Endometrium (tissue), 2 donors: Measurements from ENCODE around the gene LILRB4.
"Not testable (repeated sequence)": the region's sequence is repeated elsewhere in the genome, so short reads cannot be mapped to it uniquely, and the experiment has no call there.

Experiments
- FAIRE-seq: peaks from 2 replicates; lab custom pipeline; 2012; peaks lifted over from hg19 to GRCh38; lab: Jason Lieb, UNC
- donor health status: control.
- donor health status: control.

LILRB4 gene

DNA sequence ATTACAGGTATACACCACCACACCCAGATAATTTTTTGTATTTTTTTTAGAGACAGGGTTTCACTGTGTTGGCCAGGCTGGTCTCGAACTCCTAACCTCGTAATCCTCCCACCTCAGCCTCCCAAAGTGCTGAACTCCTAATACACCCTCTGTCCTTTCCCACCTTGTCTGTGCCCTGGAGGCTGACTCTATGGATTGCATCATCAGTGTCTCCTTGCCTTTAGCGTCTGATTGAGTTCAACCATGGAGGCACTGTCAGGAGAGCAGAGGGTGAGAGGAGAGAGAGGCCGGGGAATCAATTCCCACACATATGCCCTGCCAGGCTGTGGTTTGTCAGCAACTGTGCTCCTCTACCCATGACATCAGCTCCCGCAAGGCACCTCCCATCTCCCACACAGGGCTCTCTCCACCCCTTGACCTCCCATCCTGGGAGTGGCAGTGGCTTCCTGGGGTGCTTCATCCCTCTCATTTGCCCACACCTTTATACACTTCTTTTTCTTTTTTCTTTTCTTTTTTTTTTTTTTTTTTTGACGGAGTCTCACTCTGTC, 12.6 kb upstream of the LILRB4 start:
- FAIRE-seq, result no peak

DNA sequence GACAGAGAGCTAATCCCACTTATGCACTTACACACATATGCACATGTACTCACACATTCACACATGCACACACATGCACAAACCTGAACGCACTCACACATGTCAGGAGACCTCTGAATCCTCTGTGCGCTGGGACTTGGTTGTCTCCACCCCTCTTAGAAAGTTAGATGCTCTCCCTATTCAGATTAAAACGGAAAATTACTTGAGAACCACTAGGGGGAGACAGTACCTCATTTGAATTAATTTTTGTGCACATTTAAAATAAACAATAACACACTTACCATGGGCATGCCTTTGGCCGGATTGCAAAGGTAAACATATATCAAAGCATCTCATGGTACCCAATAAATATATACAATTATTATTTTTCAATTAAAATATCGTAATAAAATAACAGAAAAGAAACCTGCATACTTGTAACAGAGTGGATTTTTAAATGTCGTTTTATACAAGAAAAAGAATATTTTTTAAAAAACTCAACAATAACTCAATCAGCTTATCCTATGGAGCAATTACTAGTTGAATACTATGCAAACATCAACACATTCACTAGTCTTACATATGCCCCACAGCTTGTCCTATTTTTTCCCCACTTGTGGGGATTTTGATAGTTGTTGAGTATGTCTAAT, 9.5 kb upstream of the LILRB4 start:
- FAIRE-seq, result peak; percentile 80

DNA sequence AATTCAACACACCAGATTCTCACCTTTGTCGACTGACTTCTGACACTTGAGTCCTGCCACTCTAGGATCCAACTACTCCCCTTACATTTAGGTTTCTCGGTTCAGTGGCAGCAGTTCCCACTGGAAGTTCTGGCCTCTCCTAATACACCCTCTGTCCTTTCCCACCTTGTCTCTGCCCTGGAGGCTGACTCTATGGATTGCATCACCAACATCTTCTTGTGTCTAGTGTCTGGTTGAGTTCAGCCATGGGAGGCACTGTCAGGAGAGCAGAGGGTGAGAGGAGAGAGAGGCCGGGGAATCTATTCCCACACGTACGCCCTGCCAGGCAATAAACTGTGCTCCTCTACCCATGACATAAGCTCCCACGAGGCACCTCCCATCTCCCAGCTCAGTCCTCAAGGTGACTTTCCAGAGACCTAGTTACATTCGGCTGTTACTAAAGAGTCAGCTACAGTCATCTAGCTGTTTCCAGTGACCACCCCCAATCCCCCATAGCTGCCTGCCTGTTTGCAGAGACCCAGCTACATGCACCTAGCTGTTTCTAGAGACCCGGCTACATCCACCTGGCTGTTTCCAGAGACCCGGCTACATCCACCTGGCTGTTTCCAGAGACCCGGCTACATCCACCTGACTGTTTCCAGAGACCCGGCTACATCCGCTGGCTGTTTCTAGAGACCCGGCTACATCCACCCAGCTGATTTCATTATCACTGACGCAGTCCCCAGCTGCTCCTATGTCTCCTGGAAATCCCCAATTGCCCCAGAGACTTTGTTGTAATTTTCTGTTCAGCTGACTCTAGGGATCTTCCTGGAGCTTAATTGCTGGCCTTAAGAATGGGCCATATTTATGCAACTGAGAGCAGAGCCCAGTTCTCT, 8.1 kb upstream of the LILRB4 start:
- FAIRE-seq, result no peak

DNA sequence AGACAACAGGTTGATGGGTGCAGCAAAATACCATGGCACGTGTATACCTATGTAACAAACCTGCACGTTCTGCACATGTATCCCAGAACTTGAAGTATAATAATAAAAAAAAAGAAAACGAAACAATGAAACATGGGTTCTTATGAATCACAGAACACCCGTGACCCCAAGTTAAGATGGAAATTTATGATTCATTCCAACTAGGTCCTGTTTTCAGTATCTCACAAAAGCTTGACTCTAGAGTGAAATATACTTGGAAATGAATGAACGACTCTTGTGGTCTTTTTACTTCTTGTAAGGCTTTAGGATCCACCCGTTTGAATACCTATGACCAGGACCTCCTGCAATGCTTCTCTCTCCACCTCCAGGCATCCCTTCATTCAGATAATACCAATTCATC, 3.5 kb upstream of the LILRB4 start:
- FAIRE-seq, result no peak

DNA sequence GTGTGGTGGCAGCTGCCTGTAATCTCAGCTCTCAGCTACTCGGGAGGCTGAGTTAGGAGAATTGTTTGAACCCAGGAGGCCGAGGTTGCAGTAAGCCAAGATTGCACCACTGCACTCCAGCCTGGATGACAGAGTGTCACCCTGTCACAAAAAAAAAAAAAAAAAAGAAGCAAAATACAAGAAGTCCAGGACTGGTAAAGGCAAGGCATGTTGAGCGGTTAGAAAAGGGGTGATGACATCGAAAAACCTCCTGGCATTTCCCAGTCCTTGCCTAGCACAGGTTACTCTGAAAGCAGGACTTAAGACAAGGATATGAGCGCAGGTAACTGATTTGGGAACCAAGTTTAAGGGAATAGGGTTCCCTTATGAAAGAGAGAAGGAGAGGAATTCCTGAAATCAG, 2.5 kb upstream of the LILRB4 start:
- FAIRE-seq, result no peak

DNA sequence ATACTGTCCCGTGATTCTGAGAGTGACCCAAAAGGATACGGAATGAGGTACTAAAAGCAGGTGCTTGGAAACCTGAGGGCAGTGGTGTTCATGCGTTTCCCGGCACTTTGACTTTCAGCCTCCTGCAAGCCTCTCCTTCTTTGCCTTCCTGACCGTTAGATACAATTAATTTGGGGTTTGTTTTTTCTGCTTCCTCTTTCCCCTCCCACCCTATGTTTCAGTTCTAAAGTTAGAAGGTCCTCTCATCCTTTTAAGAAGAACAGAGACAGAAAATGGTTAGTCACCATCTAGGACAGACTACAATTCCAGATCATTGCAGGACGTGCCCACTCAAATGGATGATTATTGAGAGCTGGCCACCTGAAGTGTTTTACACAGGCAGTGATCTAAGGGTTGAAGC, 1.8 kb upstream of the LILRB4 start:
- no peak for FAIRE-seq

DNA sequence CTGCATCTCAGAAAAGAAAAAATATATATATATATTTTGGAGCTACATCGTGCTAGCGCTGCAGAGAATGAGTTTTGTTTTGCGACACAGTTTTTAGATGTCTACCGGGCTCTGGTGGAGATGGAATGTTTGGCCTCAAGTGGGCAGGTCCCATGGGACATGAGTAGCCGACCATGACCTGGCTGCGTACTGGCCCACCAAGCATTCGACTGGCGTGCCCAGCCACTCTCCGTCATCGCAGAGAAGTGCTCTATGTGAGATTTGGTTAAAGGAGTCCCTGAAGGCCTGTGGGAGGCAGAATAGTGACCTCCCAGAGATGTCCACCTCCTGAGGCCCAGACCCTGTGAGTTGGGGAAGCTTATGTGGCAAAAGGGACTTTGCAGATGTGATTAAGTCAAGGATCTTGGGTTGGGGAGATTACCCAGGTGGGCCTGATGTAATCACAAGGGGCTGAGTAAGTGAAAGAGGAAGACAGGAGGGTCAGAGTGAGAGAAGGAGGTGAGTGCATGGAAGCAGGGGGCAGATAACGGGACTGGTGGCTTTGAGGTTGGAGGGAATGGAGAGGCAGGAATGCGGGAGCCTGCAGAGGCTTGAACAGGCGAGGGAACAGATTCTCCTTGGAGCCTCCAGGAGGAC, 821 bp upstream of the LILRB4 start:
- FAIRE-seq, result no peak

DNA sequence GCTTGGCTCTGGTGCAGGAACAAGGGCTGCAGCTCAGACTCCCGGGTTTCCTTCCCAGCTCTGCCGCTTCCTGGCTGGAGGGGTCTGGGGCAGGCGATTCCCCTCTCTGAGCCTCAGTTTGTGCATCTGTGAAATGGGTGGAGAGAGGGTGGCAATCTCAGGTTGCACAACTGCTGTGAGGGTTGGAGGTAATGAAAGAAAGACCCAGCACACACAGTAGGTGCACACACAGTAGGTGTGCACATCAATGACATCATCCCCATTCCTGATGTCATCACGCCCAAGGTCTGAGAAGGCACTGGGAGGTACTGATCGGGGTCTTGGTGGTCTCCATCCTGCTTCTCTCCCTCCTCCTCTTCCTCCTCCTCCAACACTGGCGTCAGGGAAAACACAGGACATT, 2.7 kb downstream of the LILRB4 start:
- no peak for FAIRE-seq

DNA sequence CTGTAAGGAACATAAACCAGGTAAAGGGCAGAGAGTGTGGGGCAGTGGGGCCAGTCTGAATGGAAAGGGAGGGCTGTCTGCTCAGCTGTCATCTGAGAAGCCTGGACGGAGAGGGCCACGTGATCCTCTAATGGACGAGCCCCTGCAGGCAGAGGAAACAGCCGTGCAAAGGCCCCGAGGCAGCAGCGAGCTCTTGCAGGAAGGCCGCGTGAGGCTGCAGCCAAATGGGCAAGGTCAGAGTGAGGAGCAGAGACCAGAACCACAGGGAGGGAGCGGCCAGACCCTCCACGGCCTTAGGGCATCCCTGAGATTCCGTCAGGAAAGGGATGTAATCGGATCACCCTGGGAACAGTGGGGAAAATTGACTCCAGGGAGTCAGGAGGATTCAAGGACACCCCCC, 4.4 kb downstream of the LILRB4 start:
- FAIRE-seq, result no peak

DNA sequence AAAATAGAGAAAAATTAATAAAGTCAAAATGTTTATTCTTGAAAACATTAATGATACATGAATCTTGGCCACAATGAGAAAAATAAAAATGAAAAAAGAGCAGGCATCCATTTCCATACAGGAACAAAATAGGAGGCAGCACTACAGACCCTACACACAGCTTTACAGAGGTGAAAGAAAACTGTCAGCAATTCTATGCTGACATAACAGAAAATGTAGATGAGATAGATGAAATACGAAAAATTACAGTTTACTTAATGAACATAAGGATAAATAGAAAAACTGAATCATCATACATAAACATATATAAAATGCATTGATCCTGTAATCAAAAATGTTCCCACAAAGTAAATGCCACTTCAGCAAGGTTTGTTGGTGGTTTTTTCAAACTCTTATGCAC, 5.6 kb downstream of the LILRB4 start:
- FAIRE-seq, result no peak

DNA sequence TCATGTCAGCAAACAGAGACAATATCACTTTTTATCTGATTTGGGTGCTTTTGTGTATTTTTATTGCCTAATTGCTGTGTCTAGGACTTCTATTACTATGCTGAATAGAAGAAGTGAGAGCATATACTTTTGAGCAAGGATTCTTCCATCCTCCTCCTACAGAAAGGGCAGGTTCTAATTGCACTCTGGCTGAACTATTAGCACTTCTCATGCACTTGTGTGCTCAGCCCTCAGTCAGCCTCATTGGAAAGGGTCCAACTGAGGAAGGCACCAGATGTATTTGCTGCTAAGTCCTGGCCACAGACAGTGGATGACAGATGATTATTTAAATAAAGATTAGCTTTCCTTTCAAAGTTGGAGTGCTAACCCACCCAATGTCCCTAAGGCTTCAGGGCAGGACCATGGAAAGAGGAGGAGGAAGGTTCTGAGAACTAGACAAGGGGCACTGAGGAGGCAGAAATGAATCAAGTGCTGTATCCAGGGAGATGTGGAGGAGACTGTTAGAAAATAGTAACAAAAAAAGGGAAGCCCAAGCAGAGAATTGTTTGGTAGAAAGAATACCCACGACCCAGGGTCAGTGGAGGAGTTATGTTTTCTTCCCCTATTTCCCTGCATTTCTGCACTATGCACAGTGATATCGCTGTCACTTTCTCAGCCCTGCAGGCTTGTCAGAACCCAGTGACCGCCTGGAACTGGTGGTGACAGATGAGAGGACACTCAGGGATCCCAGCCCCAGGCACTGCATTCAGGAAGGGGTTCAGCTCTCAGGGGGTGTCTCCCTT, 8.0 kb downstream of the LILRB4 start:
- FAIRE-seq, result no peak

DNA sequence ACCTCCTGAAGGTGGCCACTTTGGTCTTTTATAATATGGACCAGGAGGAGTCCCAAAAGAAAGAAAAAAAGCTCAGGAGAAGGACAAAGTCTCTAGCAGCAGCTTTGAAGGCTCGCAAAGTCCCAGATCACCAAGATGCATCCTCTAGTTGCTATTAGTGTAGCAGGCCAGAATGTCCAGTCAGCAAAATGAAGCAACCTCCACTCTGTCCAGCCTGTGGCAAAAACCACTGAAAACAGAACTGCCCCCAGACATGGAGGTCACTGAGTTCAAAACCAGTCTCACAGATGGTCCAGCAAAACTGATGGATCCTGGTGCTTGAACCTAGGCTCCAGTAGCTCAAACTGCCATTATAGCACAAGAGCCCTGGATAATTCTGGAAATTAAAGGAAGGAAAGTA, 10.4 kb downstream of the LILRB4 start:
- FAIRE-seq, result no peak

DNA sequence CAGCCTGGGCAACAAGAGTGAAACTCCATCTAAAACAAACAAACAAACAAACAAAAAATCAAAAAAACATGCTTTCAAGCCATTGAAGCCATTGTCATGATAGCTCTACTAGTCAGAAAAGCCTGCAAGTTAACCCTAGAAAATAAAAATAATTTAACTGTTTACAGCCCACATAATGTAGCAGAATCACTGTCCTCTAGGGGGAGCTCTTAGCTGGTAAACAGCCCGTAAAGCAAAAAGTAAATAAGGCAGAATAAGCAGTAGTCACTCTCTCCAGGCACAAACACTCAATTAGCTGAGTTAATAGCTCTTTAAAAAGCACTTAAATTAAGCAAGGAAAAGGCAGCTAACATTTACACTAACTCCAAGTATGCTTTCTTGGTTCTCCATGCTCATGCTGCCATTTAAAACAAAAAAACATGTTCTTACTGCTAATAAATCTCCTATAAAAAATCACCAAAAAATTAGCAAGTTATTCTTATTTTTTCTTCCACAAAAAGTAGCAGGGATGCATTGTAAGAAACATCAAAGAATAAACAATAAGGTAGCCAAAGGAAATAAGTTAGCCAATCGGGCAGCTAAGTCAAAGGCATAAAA, 11.3 kb downstream of the LILRB4 start:
- no peak for FAIRE-seq

DNA sequence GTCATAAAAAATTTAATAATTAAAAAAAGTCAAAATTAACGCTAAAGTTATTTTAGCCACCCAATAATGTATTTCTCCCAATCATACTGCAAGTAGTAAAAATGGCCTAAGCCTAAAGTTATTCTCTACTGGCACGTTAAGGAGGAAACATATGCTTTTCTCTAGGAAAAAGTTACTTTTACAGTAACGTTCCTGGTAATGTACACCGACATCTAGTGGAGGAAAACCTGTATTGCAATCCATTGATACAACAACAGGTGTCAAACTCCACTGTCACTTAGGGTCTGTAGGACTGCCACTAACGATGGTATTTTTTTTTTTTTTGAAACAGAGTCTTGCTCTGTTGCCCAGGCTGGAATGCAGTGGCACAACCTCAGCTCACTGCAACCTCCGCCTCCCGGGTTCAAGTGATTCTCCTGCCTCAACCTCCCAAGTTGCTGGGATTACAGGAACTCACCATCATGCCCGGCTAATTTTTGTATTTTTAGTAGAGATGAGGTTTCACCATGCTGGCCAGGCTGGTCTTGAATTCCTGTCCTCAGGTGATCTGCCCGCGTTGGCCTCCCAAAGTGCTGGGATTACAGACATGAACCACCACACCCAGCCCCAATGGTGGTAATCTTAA, 13.5 kb downstream of the LILRB4 start:
- FAIRE-seq, result peak; percentile 69

DNA sequence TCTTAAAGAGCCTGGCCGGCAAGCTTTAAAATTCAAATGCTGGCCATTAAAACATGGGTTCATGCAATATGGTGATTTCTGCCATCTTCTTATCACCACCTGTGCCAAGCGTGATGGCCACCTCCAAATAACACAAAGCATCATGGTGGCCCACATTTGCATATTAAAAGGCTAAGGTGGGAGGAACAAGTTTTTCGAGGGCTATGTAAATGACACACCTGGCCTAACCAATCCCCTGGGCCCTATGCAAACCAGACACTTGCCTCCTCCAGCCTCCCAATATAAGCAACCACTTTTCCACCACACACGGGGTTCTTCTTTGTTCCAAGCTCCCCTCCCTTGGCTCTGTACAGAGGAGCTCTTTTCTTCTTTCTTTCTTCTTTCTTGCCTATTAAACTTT, 14.4 kb downstream of the LILRB4 start:
- no peak for FAIRE-seq

DNA sequence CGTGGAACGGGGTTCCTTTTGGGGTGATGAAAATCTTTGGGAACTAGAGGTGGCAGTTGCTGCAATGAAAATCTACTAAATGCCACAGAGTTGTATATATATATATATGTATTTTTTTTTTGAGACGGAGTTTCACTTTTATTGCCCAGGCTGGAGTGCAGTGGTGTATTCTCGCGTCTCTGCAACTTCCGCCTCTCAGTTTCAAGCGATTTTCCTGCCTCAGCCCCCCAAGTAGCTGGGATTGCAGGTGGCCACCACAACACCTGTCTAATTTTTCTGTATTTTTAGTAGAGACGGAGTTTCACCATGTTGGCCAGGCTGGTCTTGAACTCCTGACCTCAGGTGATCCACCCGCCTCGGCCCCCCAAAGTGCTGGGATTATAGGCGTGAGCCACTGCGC, 18.8 kb downstream of the LILRB4 start:
- not testable (repeated sequence) for FAIRE-seq

DNA sequence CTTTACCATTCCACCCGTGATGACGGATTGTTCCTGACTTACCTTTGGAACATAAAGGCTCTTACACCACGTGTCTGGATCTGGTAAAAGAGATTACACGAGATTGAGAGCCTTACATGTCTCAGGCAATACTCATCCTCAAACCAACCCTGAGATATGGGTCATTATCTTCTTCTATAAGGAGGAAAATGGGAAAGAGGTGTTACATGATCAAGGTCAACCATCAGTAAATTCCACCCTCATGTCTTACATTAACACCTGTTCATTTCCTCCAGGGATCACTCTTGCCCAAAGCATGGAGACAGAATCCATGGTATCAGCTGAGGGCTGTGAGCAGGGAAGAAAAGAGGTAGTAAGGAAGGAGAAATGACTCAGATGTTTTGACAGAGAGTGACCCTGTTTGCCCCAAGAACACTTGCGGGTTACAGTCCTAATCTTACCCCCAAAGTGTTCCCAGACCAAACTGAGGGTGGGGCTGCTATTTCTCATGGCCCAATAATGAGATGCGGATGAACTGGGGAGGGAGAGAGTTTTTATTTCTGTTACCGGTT, 19.6 kb downstream of the LILRB4 start:
- no peak for FAIRE-seq

DNA sequence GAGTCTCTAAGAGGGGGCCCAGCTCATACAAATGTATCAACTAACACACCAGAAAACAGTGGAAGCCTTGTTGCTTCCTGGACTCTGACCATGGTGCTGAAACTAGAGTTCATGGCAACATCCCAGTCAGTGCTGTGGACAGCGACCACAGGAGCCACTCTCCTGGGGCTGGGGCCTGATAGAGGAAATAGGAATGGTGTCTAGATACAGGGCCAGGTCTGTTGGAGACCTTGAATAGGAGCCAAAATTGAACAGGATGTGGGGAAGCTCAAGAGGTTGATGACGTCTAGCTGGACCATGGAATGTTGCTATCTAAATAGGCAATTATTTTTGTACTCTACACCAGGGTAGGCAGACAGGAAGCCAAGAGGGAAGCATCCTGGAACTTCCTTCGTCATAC, 21.7 kb downstream of the LILRB4 start:
- no peak for FAIRE-seq

DNA sequence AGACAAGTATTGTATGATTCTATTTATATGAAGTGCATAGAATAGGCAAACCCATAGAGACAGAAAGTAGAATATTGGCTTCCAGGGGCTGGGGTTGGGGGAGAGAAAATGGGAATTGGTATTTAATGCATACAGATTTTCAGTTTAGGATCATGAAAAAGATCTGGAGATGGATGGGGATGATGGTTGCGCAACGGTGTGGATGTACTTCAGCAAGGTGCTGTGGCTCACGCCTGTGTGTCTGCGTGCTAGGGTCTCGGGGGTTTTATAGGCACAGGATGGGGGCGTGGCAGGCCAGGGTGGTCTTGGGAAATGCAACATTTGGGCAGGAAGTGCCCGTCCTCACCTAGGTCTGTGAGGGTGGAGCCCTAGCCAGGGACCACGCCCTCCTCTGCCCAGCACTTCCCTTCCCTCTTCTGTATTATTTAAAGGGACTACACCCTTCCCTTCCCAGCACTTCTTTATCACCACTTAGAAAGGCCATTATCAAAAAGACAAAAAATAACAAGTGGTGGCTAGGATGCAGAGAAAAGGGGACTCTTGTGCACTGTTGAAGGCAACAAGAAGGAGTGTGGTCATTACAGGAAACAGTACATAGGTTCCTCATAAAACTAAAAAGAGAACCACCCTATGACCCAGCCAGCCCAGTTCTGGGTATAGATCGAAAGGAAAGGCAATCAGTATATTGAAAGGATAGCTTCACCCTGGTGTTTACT, 29.0 kb downstream of the LILRB4 start:
- no peak for FAIRE-seq

DNA sequence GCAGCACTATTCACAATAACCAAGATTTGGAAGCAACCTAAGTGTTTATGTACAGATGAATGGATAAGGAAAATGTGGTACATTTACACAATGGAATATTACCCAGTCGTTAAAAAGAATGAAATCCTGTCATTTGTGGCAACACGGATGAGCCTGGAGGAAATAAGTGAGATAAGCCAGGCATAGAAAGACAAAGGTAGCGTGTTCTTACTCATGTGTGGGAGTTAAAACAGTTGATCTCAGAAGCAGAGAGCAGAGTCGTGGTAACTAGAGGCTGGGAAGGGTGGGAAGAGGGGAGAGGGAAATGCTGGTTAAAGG, 29.5 kb downstream of the LILRB4 start:
- no peak for FAIRE-seq

DNA sequence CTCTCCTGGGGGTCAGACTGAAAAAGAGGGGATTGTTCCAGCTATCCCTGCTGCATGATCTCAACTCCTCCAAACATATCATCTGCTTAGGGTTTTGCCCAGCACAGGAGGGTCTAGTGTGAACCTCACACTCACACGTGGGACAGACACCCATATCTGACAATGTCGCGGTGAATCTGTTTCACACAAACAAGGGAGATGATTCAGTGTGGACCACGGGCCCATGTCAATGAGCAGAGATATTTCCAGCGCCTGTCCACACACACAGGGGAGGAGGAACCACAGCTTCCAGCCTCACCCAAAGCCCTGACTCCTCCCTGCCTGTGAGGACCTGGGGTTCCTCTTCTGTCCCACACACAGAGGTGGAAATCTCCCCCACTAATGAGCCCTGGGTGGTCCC, 31.9 kb downstream of the LILRB4 start:
- FAIRE-seq, result no peak
